Hematopoietic multipotent progenitor cell treated with erythropoietin and hydrocortisone succinate and interleukin-3 and kit ligand, for 15 days (in vitro differentiated cells): ENCODE measurements around the gene NREP.

Source experiments
- DNase-seq: peaks from one replicate; pipeline ENCODE4 v3.0.0-alpha.2; 2015; ENCODE audit warnings: low spot score

The NREP gene

GRCh38 chr5:111765613-111766571 is 8.9 kb upstream of the NREP start:
- no peak for DNase-seq

GRCh38 chr5:111764019-111764418 is 7.0 kb upstream of the NREP start:
- DNase-seq: no peak

GRCh38 chr5:111762895-111763294 is 5.9 kb upstream of the NREP start:
- DNase-seq: no peak

GRCh38 chr5:111758284-111758628 is 1.3 kb upstream of the NREP start:
- DNase-seq: no peak

GRCh38 chr5:111757355-111758283 is 625 bp upstream of the NREP start:
- DNase-seq: peak; percentile 78

- DNase-seq: no peak
These were observed 1.0 kb downstream of the NREP start for GRCh38 chr5:111755942-111756381.

- DNase-seq: no peak
These were observed 1.6 kb downstream of the NREP start for GRCh38 chr5:111755345-111755941.

GRCh38 chr5:111753884-111754589 is 3.0 kb downstream of the NREP start:
- no peak for DNase-seq

- no peak for DNase-seq
These were observed 4.5 kb downstream of the NREP start for GRCh38 chr5:111752426-111752965.

- DNase-seq: no peak
These were observed 7.5 kb downstream of the NREP start for GRCh38 chr5:111749303-111750026.

- DNase-seq: no peak
These were observed 8.7 kb downstream of the NREP start for GRCh38 chr5:111748304-111748763.

- no peak for DNase-seq
These were observed 9.7 kb downstream of the NREP start for GRCh38 chr5:111747337-111747736.

- DNase-seq: no peak
These were observed 10.2 kb downstream of the NREP start for GRCh38 chr5:111746791-111747190.

- DNase-seq: no peak
These were observed 11.8 kb downstream of the NREP start for GRCh38 chr5:111745075-111745739.

- no peak for DNase-seq
These were observed 12.5 kb downstream of the NREP start for GRCh38 chr5:111744455-111744854.

GRCh38 chr5:111743988-111744387 is 13.0 kb downstream of the NREP start:
- no peak for DNase-seq

- no peak for DNase-seq
These were observed 13.5 kb downstream of the NREP start for GRCh38 chr5:111743512-111743911.

- DNase-seq: no peak
These were observed 14.6 kb downstream of the NREP start for GRCh38 chr5:111742177-111742994.

- no peak for DNase-seq
These were observed 15.7 kb downstream of the NREP start for GRCh38 chr5:111741278-111741677.
